Right lobe of liver (tissue), 4 donors: ENCODE data around the gene PDIA2.

Experiments
- CTCF ChIP-seq, 4 donors: fragments of 200-600 bp in 3 of 4; fragments of 450-650 bp in 1 of 4; IDR thresholded peaks; one replicate each; pipeline versions ENCODE4 v1.5.1 to v1.8.0; 2016 to 2022; ENCODE audit warnings: antibody characterized with exemption in 4 of 4, mild to moderate bottlenecking in 2 of 4
- POLR2A ChIP-seq: fragments of 450-650 bp; IDR thresholded peaks from one replicate; pipeline ENCODE4 v1.6.1; 2017; ENCODE audit warnings: antibody characterized with exemption, mild to moderate bottlenecking
- donor health status: DM: no; HTN: no; CAD: no.
- donor health status: DM: no; HTN: no; CAD: no.
- donor health status: DM: no; HTN: yes; CAD: no.

GRCh38 chr16:296276-296675 lies 13.3 kb downstream of the PDIA2 start:
- no peak for TF ChIP-seq CTCF (IDR thresholded peaks at IDR 0.05)
- no peak for TF ChIP-seq POLR2A
